Testis (tissue), 3 donors: ENCODE data around the gene OTC. TPM values are rescaled to one million over a fixed set of nuclear protein-coding genes. Genes with fewer than 3 reads are reported as not detected.

Experiments used
- DNase-seq: peaks from one replicate; pipeline ENCODE4 v3.0.0-alpha.2; 2019
- H3K27ac ChIP-seq, 2 donors: fragments of 200-600 bp; sonication (generic); one replicate each; pipeline ENCODE4 v1.5.1; 2019
- H3K27me3 ChIP-seq: fragments of 200-600 bp; sonication (generic); one replicate; pipeline ENCODE4 v1.5.1; 2019
- H3K36me3 ChIP-seq: fragments of 200-600 bp; sonication (generic); one replicate; pipeline ENCODE4 v1.5.1; 2017; ENCODE audit warnings: low read depth; ENCODE audit errors: missing control alignments
- H3K4me1 ChIP-seq: fragments of 200-600 bp; sonication (generic); one replicate; pipeline ENCODE4 v1.5.1; 2019
- H3K4me3 ChIP-seq, 2 donors: fragments of 200-600 bp; sonication (generic); one replicate each; pipeline ENCODE4 v1.5.1; 2017 to 2019
- H3K9me3 ChIP-seq: fragments of 200-600 bp; sonication (generic); one replicate; pipeline ENCODE4 v1.5.1; 2017
- POLR2A ChIP-seq: fragments of 450-650 bp; IDR thresholded peaks from one replicate; pipeline ENCODE4 v1.6.1; 2017; ENCODE audit warnings: antibody characterized with exemption, mild to moderate bottlenecking, moderate library complexity
- WGBS, 2 donors: methylation state at CpG; one replicate each; pipeline ENCODE4 v1.1.5; 2018; 5-methylcytosine and 5-hydroxymethylcytosine counted together
- intact Hi-C: fragments of 100-400 bp; cut with DNase I; formaldehyde crosslinking; loops from one replicate; pipeline ENCODE4 v1.15.1; 2023; ENCODE audit warnings: low total_unique reads
- polyA plus RNA-seq: library from polyadenylated mRNA; stranded (reverse); fragments of 350-450 nt; fragmentation: Illumina TruSeq; extraction: RNeasy Lipid Tissue Mini Kit (QIAGEN cat#74804); gene quantifications from one replicate; pipeline ENCODE4 v1.2.3, GENCODE V29; 2014; ENCODE audit warnings: low read depth, low replicate concordance; ENCODE audit not compliant: insufficient read depth
- total RNA-seq, 2 donors: library from RNA; depleted of rRNA; stranded (reverse); fragments of >200 nt; gene quantifications; one replicate each; pipeline ENCODE4 v1.2.3, GENCODE V29; 2016
- TF ChIP-seq, protein P1 (sequence below), 3 experiments: fragments of 450-650 bp in 2 of 3; fragments of 200-600 bp in 1 of 3; sonication (generic) in 1 of 3; IDR thresholded peaks; one replicate each; pipeline ENCODE4 v1.5.1; 2016 to 2019; ENCODE audit warnings: antibody characterized with exemption in 3 of 3, mild to moderate bottlenecking in 2 of 3, moderate library complexity in 1 of 3

The OTC gene
- total and polyA plus RNA-seq, 3 donors from 2014 or later, result 0.39 to 0.68 (median 0.55) TPM

DNA sequence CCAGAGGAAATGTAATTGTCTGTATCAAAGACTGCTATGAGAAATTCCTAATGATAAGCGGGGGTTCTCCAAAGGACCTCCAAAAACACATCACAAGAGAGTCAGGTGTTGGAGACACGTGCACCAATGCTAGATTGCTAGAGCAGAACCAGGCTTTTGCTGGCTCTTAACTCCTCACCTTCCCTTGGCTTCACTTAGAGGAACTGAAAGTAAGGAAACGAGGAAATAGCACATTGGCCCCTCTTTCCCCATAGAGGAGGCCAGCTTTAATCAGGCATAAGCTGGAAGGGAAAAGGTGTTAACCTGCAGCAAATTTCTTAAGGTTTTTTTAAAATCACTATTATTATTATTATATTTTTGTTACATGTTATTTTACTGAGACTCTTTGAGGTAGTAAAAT is 13.6 kb downstream of the OTC start:
- WGBS, 2 donors, result 74 to 84% methylated on average over 2 to 3 of the region's 3 CpGs
- DNase-seq, result no peak
- Histone ChIP-seq H3K9me3 (no peaks in the 10 kb centered on the region), H3K36me3 (no peaks in the 10 kb centered on the region), H3K27me3 (no peaks in the 10 kb centered on the region), H3K4me1 (no peaks in the 10 kb centered on the region), H3K4me3 (no peak overlapping the region), H3K27ac (no peak overlapping the region)
- TF ChIP-seq, protein P1, sequence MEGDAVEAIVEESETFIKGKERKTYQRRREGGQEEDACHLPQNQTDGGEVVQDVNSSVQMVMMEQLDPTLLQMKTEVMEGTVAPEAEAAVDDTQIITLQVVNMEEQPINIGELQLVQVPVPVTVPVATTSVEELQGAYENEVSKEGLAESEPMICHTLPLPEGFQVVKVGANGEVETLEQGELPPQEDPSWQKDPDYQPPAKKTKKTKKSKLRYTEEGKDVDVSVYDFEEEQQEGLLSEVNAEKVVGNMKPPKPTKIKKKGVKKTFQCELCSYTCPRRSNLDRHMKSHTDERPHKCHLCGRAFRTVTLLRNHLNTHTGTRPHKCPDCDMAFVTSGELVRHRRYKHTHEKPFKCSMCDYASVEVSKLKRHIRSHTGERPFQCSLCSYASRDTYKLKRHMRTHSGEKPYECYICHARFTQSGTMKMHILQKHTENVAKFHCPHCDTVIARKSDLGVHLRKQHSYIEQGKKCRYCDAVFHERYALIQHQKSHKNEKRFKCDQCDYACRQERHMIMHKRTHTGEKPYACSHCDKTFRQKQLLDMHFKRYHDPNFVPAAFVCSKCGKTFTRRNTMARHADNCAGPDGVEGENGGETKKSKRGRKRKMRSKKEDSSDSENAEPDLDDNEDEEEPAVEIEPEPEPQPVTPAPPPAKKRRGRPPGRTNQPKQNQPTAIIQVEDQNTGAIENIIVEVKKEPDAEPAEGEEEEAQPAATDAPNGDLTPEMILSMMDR (IDR thresholded peaks at IDR 0.05), result no peak
- intact Hi-C loops, result no loop called here

- H3K9me3 ChIP-seq, result no peaks in the 10 kb centered on the region
- H3K27ac ChIP-seq, result no peak overlapping the region
- TF ChIP-seq POLR2A, result no peak
- TF ChIP-seq, protein P1 (IDR thresholded peaks at IDR 0.05), result no peak
- H3K4me1 ChIP-seq, result no peaks in the 10 kb centered on the region
- H3K36me3 ChIP-seq, result no peaks in the 10 kb centered on the region
- H3K4me3 ChIP-seq, result no peak overlapping the region
- intact Hi-C loops, result no loop called here
- WGBS, 2 donors, result 50 to 82% methylated on average over 1 to 2 of the region's 2 CpGs
- H3K27me3 ChIP-seq, result no peaks in the 10 kb centered on the region
- no peak for DNase-seq
Measured at GRCh38 chrX:38368774-38369173, 16.4 kb downstream of the OTC start.

DNA sequence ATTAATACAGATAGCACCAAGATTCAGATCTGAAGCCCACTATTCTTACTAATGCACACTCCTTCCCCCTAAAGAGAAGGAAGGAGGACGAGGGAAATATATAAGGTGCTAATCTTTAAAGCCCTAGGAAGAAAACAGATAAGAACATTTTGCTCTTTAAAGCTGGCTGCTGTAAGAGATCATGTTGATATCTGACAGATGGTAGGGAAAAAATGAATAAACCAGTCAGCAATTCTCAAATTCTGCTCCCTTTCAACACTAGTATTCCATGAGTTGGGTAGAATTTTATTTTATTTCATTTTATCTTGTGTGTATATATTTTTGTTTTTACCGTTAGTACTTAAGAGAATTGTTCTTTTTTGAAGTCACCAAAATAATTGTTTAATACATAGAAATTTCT is 19.2 kb downstream of the OTC start:
- 77 to 97% methylated on average over 2 of the region's 2 CpGs for WGBS, 2 donors
- Histone ChIP-seq H3K27ac (no peak overlapping the region), H3K4me3 (no peak overlapping the region), H3K36me3 (no peaks in the 10 kb centered on the region), H3K9me3 (no peaks in the 10 kb centered on the region), H3K4me1 (no peaks in the 10 kb centered on the region), H3K27me3 (no peaks in the 10 kb centered on the region)
- TF ChIP-seq, protein P1 (IDR thresholded peaks at IDR 0.05), result no peak
- no peak for TF ChIP-seq POLR2A
- intact Hi-C loops, result no loop called here
- no peak for DNase-seq

GRCh38 chrX:38374431-38374830 is 22.0 kb downstream of the OTC start:
- H3K9me3 ChIP-seq, result no peaks in the 10 kb centered on the region
- H3K4me3 ChIP-seq, result no peak overlapping the region
- intact Hi-C loops, result no loop called here
- WGBS, 2 donors, result 77 to 86% methylated on average over 3 of the region's 3 CpGs
- DNase-seq, result no peak
- no peak overlapping the region for H3K27ac ChIP-seq
- TF ChIP-seq POLR2A, result no peak
- TF ChIP-seq, protein P1 (IDR thresholded peaks at IDR 0.05), result no peak
- no peaks in the 10 kb centered on the region for H3K4me1 ChIP-seq
- H3K36me3 ChIP-seq, result no peaks in the 10 kb centered on the region
- H3K27me3 ChIP-seq, result no peaks in the 10 kb centered on the region

- Histone ChIP-seq H3K27me3 (no peaks in the 10 kb centered on the region), H3K4me3 (no peak overlapping the region), H3K4me1 (no peaks in the 10 kb centered on the region), H3K9me3 (no peaks in the 10 kb centered on the region), H3K27ac (no peak overlapping the region), H3K36me3 (no peaks in the 10 kb centered on the region)
- DNase-seq, result no peak
- WGBS, 2 donors, result 58 to 81% methylated on average over 1 of the region's 1 CpG
- TF ChIP-seq, protein P1 (IDR thresholded peaks at IDR 0.05), result no peak
- no peak for TF ChIP-seq POLR2A
- intact Hi-C loops, result no loop called here
Measured at GRCh38 chrX:38375891-38376290, 23.5 kb downstream of the OTC start.
